ENCODE measurements around the gene TBC1D10B. TPM values are rescaled to one million over a fixed set of nuclear protein-coding genes. Genes with fewer than 3 reads are reported as not detected.

The TBC1D10B gene
- total and polyA plus RNA-seq, 2 donors (not counting 1 experiment from before 2014, with no cell fraction given) = 23.5 to 58.0 TPM

- peaks cover 12% of the 10 kb centered on the region for H4K20me1 ChIP-seq (ENCODE audit: control insufficient read depth, insufficient read depth, low read length, poor library complexity, severe bottlenecking)
- ATAC-seq (ENCODE audit: low read depth) = no peak
- peak; percentile 10 for DNase-seq
- Mint-ChIP-seq H3K9me3 (ENCODE audit: insufficient read depth) (no peaks in the 10 kb centered on the region), H3K4me1 (peaks cover 56% of the 10 kb centered on the region), H3K4me3 (peak overlapping the region; percentile 92), H3K27ac (peak overlapping the region; percentile 95), H3K27me3 (no peaks in the 10 kb centered on the region)
- H3K36me3 ChIP-seq (replicated peaks in 1 of 2; ENCODE audit: control extremely low read depth in 1 of 2, control insufficient read depth in 1 of 2, extremely low read depth in 1 of 2, insufficient read depth in 2 of 2, low read length in 1 of 2) = peaks cover 0 to 35% of the 10 kb centered on the region in 2 experiments
- TF ChIP-seq, protein P1, sequence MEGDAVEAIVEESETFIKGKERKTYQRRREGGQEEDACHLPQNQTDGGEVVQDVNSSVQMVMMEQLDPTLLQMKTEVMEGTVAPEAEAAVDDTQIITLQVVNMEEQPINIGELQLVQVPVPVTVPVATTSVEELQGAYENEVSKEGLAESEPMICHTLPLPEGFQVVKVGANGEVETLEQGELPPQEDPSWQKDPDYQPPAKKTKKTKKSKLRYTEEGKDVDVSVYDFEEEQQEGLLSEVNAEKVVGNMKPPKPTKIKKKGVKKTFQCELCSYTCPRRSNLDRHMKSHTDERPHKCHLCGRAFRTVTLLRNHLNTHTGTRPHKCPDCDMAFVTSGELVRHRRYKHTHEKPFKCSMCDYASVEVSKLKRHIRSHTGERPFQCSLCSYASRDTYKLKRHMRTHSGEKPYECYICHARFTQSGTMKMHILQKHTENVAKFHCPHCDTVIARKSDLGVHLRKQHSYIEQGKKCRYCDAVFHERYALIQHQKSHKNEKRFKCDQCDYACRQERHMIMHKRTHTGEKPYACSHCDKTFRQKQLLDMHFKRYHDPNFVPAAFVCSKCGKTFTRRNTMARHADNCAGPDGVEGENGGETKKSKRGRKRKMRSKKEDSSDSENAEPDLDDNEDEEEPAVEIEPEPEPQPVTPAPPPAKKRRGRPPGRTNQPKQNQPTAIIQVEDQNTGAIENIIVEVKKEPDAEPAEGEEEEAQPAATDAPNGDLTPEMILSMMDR (IDR thresholded peaks at IDR 0.05) = no peak
- no peak for TF ChIP-seq EZH2 (IDR thresholded peaks at IDR 0.05; ENCODE audit: borderline replicate concordance, insufficient read depth, low read depth, low read length, poor library complexity, severe bottlenecking)
- peak overlapping the region in 1 of 5 experiments; percentile 92 for H3K4me3 ChIP-seq (ENCODE audit: control extremely low read depth in 1 of 5, extremely low read depth in 1 of 5, insufficient read depth in 1 of 5, low read depth in 2 of 5, low read length in 4 of 5)
- intact Hi-C loops (cut with micrococcal nuclease) = no loop called here
- H3K9ac ChIP-seq (ENCODE audit: low read length) = no peak overlapping the region
- H3K4me2 ChIP-seq (replicated peaks; ENCODE audit: low read depth, low read length, poor library complexity, severe bottlenecking) = peak overlapping the region; percentile 93
- 96% methylated on average over 21 of the region's 23 CpGs for WGBS (ENCODE audit: insufficient coverage)
- H3K27ac ChIP-seq (ENCODE audit: low read length in 2 of 2) = no peak overlapping the region
- H2AFZ ChIP-seq (ENCODE audit: insufficient read depth, low read depth, low read length, poor library complexity, severe bottlenecking) = no peak overlapping the region
- H3K27me3 ChIP-seq (replicated peaks in 1 of 4; ENCODE audit: control extremely low read depth in 1 of 4, control insufficient read depth in 3 of 4, insufficient read depth in 4 of 4, low read length in 3 of 4) = no peaks in the 10 kb centered on the region
- ChIA-PET POLR2A (interaction anchor here (0.7 to 1.6 kb wide), 3 partner anchors 18 to 306 kb away, joined by 3 to 11 read pairs (median 4); no protein-coding TSS in a partner anchor), CTCF (interaction anchor here (1.6 kb wide), 1 partner anchor 17 kb away, joined by 7 read pairs; the partner anchor contains the start of gene TBC1D10B)
- H3K4me1 ChIP-seq (ENCODE audit: control insufficient read depth in 2 of 2, insufficient read depth in 2 of 2, low read length in 2 of 2) = peaks cover 36 to 52% of the 10 kb centered on the region in 2 donors
- H3K79me2 ChIP-seq (ENCODE audit: control insufficient read depth, insufficient read depth, low read length) = peaks cover 37% of the 10 kb centered on the region
- H3K9me3 ChIP-seq (ENCODE audit: control extremely low read depth in 1 of 3, control insufficient read depth in 2 of 3, insufficient read depth in 1 of 3, low read length in 2 of 3) = no peaks in the 10 kb centered on the region
Measured at GRCh38 chr16:30353438-30354129, 16.7 kb downstream of the TBC1D10B start.
